Measurements from ENCODE around the gene DAD1.
"Not testable (repeated sequence)": the region's sequence is repeated elsewhere in the genome, so short reads cannot be mapped to it uniquely, and the experiment has no call there.

Gene DAD1

GRCh38 chr14:22549981-22550673, 38.9 kb downstream of the DAD1 start:
- DNase-seq: peak; percentile 58

- DNase-seq: no peak
Measured at GRCh38 chr14:22549324-22549962, 39.6 kb downstream of the DAD1 start.

GRCh38 chr14:22547948-22548750, 40.9 kb downstream of the DAD1 start:
- no peak for DNase-seq

GRCh38 chr14:22547313-22547947, 41.6 kb downstream of the DAD1 start:
- DNase-seq: no peak

GRCh38 chr14:22546722-22547071, 42.3 kb downstream of the DAD1 start:
- DNase-seq: no peak

- no peak for DNase-seq
Measured at GRCh38 chr14:22545842-22546721, 42.9 kb downstream of the DAD1 start.

GRCh38 chr14:22544881-22545420, 44.1 kb downstream of the DAD1 start:
- DNase-seq: no peak

- DNase-seq: no peak
Measured at GRCh38 chr14:22544406-22544805, 44.6 kb downstream of the DAD1 start.

- not testable (repeated sequence) for DNase-seq
Measured at GRCh38 chr14:22543570-22544357, 45.3 kb downstream of the DAD1 start.

- no peak for DNase-seq
Measured at GRCh38 chr14:22542360-22542759, 46.7 kb downstream of the DAD1 start.

- no peak for DNase-seq
Measured at GRCh38 chr14:22541721-22542120, 47.3 kb downstream of the DAD1 start.

GRCh38 chr14:22540811-22541360, 48.1 kb downstream of the DAD1 start:
- DNase-seq: no peak

- no peak for DNase-seq
Measured at GRCh38 chr14:22540293-22540692, 48.7 kb downstream of the DAD1 start.

GRCh38 chr14:22539831-22540230, 49.2 kb downstream of the DAD1 start:
- DNase-seq: no peak

GRCh38 chr14:22538671-22539228, 50.3 kb downstream of the DAD1 start:
- no peak for DNase-seq

- DNase-seq: no peak
Measured at GRCh38 chr14:22537436-22538310, 51.4 kb downstream of the DAD1 start.

- peak; percentile 70 for DNase-seq
Measured at GRCh38 chr14:22536853-22537338, 52.1 kb downstream of the DAD1 start.

GRCh38 chr14:22535916-22536315, 53.1 kb downstream of the DAD1 start:
- no peak for DNase-seq

GRCh38 chr14:22535126-22535525, 53.9 kb downstream of the DAD1 start:
- DNase-seq: no peak
